Liver (tissue), 9 donors: Measurements from ENCODE around the gene EXOG. TPM values are rescaled to one million over a fixed set of nuclear protein-coding genes. Genes with fewer than 3 reads are reported as not detected.

Source experiments
- DNase-seq: peaks from one replicate; pipeline ENCODE4 v3.0.0-alpha.2; 2017; ENCODE audit warnings: low spot score
- H3K27ac ChIP-seq, 2 donors: one replicate each; pipeline ENCODE4 v1.7.0; 2013; ENCODE audit warnings: inconsistent platforms in 2 of 2, low read length in 2 of 2, control low read depth in 1 of 2, low read depth in 1 of 2, mild to moderate bottlenecking in 1 of 2
- H3K27me3 ChIP-seq, 4 donors: one replicate each; pipeline versions ENCODE4 v1.6.1 to v1.7.0; 2013; ENCODE audit warnings: low read length in 3 of 4, inconsistent platforms in 1 of 4, mild to moderate bottlenecking in 1 of 4, moderate library complexity in 1 of 4; ENCODE audit not compliant: control insufficient read depth in 4 of 4, insufficient read depth in 4 of 4
- H3K36me3 ChIP-seq, 4 donors: one replicate each; pipeline versions ENCODE4 v1.6.1 to v1.7.0; 2013; ENCODE audit warnings: low read length in 3 of 4, mild to moderate bottlenecking in 3 of 4, low read depth in 1 of 4, moderate library complexity in 1 of 4; ENCODE audit not compliant: control insufficient read depth in 4 of 4, insufficient read depth in 3 of 4
- H3K4me1 ChIP-seq, 4 donors: one replicate each; pipeline versions ENCODE4 v1.6.1 to v1.7.0; 2013; ENCODE audit warnings: low read length in 3 of 4, mild to moderate bottlenecking in 3 of 4, moderate library complexity in 1 of 4; ENCODE audit not compliant: control insufficient read depth in 4 of 4, insufficient read depth in 4 of 4
- H3K4me3 ChIP-seq, 3 donors: one replicate each; pipeline versions ENCODE4 v1.6.1 to v1.7.0; 2013; ENCODE audit warnings: low read length in 3 of 3, control low read depth in 1 of 3, low read depth in 1 of 3, mild to moderate bottlenecking in 1 of 3
- H3K9ac ChIP-seq, 2 donors: one replicate each; pipeline ENCODE4 v1.7.0; 2013; ENCODE audit warnings: low read length in 2 of 2, mild to moderate bottlenecking in 2 of 2, moderate library complexity in 2 of 2, control low read depth in 1 of 2, low read depth in 1 of 2
- H3K9me3 ChIP-seq, 4 donors: one replicate each; pipeline versions ENCODE4 v1.6.1 to v1.7.0; 2013; ENCODE audit warnings: low read length in 3 of 4; ENCODE audit not compliant: control insufficient read depth in 4 of 4
- ATF3 ChIP-seq: IDR thresholded peaks from 2 replicates; pipeline ENCODE4 v1.6.1; 2016; ENCODE audit warnings: antibody characterized with exemption
- EGR1 ChIP-seq, 2 donors: IDR thresholded peaks; 2 replicates each; pipeline ENCODE4 v1.6.1; 2016 to 2018; ENCODE audit warnings: antibody characterized with exemption in 2 of 2, low read depth in 2 of 2
- FOXA1 ChIP-seq: IDR thresholded peaks from 2 replicates; pipeline ENCODE4 v1.6.1; 2016; ENCODE audit warnings: antibody characterized with exemption
- FOXA2 ChIP-seq: IDR thresholded peaks from 2 replicates; pipeline ENCODE4 v1.6.1; 2016; ENCODE audit warnings: antibody characterized with exemption
- GABPA ChIP-seq, 2 donors: IDR thresholded peaks in 1 of 2; conservative IDR thresholded peaks in 1 of 2; 2 replicates each; pipeline ENCODE4 v1.6.1; 2016; ENCODE audit warnings: antibody characterized with exemption in 2 of 2, mild to moderate bottlenecking in 1 of 2, moderate library complexity in 1 of 2
- HNF4G ChIP-seq: IDR thresholded peaks from 2 replicates; pipeline ENCODE4 v1.6.1; 2016; ENCODE audit warnings: antibody characterized with exemption
- JUND ChIP-seq, 2 donors: IDR thresholded peaks; 2 replicates each; pipeline ENCODE4 v1.6.1; 2016; ENCODE audit warnings: antibody characterized with exemption in 2 of 2
- NR2F2 ChIP-seq: IDR thresholded peaks from 2 replicates; pipeline ENCODE4 v1.6.1; 2016; ENCODE audit warnings: antibody characterized with exemption
- RAD21 ChIP-seq, 2 donors: IDR thresholded peaks; 2 replicates each; pipeline ENCODE4 v1.6.1; 2016; ENCODE audit warnings: antibody characterized with exemption in 2 of 2, mild to moderate bottlenecking in 2 of 2
- REST ChIP-seq: IDR thresholded peaks from 2 replicates; pipeline ENCODE4 v1.6.1; 2016; ENCODE audit warnings: antibody characterized with exemption, mild to moderate bottlenecking
- RXRA ChIP-seq, 2 donors: IDR thresholded peaks; 2 replicates each; pipeline ENCODE4 v1.6.1; 2017 to 2018; ENCODE audit warnings: antibody characterized with exemption in 2 of 2, mild to moderate bottlenecking in 1 of 2
- SP1 ChIP-seq: IDR thresholded peaks from 2 replicates; pipeline ENCODE4 v1.6.1; 2018; ENCODE audit warnings: antibody characterized with exemption, mild to moderate bottlenecking
- TAF1 ChIP-seq: conservative IDR thresholded peaks from 2 replicates; pipeline ENCODE4 v1.6.1; 2016; ENCODE audit warnings: antibody characterized with exemption, mild to moderate bottlenecking
- YY1 ChIP-seq: IDR thresholded peaks from 2 replicates; pipeline ENCODE4 v1.6.1; 2016; ENCODE audit warnings: antibody characterized with exemption, mild to moderate bottlenecking
- ZBTB33 ChIP-seq: IDR thresholded peaks from 2 replicates; pipeline ENCODE4 v1.6.1; 2016; ENCODE audit warnings: antibody characterized with exemption
- WGBS: extraction: QIAGEN DNeasy Blood & Tissue Kit; methylation state at CpG from one replicate; pipeline ENCODE4 v1.1.7; 2013; 5-methylcytosine and 5-hydroxymethylcytosine counted together
- polyA plus RNA-seq, 2 donors: library from polyadenylated mRNA; stranded (reverse) in 1 of 2; unstranded in 1 of 2; fragments of 200-250 nt in 1 of 2; fragments of >200 nt in 1 of 2; fragmentation: Nextera tagmentation in 1 of 2; extraction: Ambion mirVana in 1 of 2; gene quantifications; one replicate each; pipeline versions ENCODE4 v1.2.1 to v1.2.3, GENCODE V29; 2013 to 2015
- total RNA-seq, 2 donors: library from RNA; depleted of rRNA; stranded (reverse); fragments of >200 nt; gene quantifications; one replicate each; pipeline ENCODE4 v1.2.3, GENCODE V29; 2014
- TF ChIP-seq, protein P1 (sequence below): fragments of 150-350 bp; IDR thresholded peaks from 2 replicates; pipeline ENCODE4 v1.5.1; 2017; ENCODE audit warnings: improper control_type of control experiment, low read depth, low read length; ENCODE audit not compliant: missing input control
- donor health status: healthy.
- donor health status: healthy.
- donor health status: healthy.
- donor health status: healthy.
- donor health status: healthy.

The EXOG gene
- total and polyA plus RNA-seq, 4 donors: 2.1 to 4.4 (median 3.9) TPM

- Histone ChIP-seq H3K27ac (no peak overlapping the region), H3K4me1 (no peaks in the 10 kb centered on the region), H3K4me3 (no peak overlapping the region), H3K9ac (no peak overlapping the region), H3K36me3 (no peaks in the 10 kb centered on the region), H3K9me3 (no peaks in the 10 kb centered on the region), H3K27me3 (no peaks in the 10 kb centered on the region)
- TF ChIP-seq FOXA2 (no peak), GABPA (IDR thresholded peaks at IDR 0.05 in 1 of 2, conservative IDR thresholded peaks at IDR 0.05 in 1 of 2) (no peak), FOXA1 (no peak), RAD21 (IDR thresholded peaks at IDR 0.05) (no peak), YY1 (no peak), ZBTB33 (no peak), JUND (IDR thresholded peaks at IDR 0.05) (no peak), REST (no peak), EGR1 (IDR thresholded peaks at IDR 0.05; ENCODE audit: low read depth in 2 of 2) (no peak), NR2F2 (no peak), ATF3 (no peak), RXRA (IDR thresholded peaks at IDR 0.05) (no peak), HNF4G (no peak), SP1 (no peak), TAF1 (no peak)
- TF ChIP-seq, protein P1, sequence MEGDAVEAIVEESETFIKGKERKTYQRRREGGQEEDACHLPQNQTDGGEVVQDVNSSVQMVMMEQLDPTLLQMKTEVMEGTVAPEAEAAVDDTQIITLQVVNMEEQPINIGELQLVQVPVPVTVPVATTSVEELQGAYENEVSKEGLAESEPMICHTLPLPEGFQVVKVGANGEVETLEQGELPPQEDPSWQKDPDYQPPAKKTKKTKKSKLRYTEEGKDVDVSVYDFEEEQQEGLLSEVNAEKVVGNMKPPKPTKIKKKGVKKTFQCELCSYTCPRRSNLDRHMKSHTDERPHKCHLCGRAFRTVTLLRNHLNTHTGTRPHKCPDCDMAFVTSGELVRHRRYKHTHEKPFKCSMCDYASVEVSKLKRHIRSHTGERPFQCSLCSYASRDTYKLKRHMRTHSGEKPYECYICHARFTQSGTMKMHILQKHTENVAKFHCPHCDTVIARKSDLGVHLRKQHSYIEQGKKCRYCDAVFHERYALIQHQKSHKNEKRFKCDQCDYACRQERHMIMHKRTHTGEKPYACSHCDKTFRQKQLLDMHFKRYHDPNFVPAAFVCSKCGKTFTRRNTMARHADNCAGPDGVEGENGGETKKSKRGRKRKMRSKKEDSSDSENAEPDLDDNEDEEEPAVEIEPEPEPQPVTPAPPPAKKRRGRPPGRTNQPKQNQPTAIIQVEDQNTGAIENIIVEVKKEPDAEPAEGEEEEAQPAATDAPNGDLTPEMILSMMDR: no peak
- WGBS: 98% methylated on average over 7 of the region's 7 CpGs
- DNase-seq: no peak
These were observed 66.4 kb downstream of the EXOG start for GRCh38 chr3:38562467-38562925.
